ENCODE data around the gene CABLES2. TPM values are rescaled to one million over a fixed set of nuclear protein-coding genes. Genes with fewer than 3 reads are reported as not detected.

CABLES2 gene
- total and polyA plus RNA-seq, 2 of the 4 experiments (the other 2 are of a cell fraction): 1.4 to 5.1 TPM

DNA sequence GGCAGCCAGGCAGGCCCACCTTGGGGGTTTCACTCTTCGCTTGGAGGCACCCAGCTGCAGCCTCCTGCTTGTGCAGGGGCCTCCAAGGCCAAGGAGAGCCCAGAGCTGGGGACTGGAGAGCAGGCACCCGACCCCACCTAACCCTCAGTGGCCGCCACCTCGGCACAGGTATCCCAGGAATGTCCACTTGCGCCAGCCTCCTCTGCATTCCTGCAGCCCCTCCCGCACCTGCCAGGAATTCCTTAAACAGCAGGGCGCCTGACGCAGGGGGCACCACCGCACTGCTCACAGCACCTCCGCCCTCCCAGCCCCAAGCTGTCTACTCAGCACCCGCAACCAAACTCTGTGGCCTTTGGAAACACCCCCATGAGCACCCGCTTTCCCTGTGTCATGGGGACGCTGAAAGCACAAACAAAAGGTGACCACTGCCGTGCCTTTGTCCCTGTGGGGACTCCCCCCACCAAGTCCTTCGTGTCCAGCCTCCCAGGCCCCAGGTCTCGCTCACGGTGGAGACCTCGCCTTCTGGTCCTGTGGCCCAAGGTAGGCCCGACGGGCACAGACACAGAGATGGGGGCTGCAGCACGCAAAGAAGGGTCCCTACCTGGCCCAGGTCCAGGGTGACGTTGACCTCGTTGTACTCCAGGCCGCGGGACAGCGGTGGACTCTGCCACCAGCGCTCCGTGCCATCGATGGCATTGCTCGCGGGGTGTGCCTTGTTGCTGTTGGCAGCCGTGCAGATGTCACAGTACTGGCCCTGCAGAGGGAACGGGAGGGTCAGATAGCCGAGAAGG, 45.1 kb downstream of the CABLES2 start:
- TF ChIP-seq, protein P1, sequence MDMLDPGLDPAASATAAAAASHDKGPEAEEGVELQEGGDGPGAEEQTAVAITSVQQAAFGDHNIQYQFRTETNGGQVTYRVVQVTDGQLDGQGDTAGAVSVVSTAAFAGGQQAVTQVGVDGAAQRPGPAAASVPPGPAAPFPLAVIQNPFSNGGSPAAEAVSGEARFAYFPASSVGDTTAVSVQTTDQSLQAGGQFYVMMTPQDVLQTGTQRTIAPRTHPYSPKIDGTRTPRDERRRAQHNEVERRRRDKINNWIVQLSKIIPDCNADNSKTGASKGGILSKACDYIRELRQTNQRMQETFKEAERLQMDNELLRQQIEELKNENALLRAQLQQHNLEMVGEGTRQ (IDR thresholded peaks at IDR 0.05; ENCODE audit: low read depth, low read length): no peak
- no peak overlapping the region for H3K27ac ChIP-seq (ENCODE audit: insufficient read depth, low read length)
- dilution Hi-C loops (cut with HindIII; ENCODE audit: low sequenced_read_pairs, unreplicated experiment): no loop called here
- H3K9me1 ChIP-seq (ENCODE audit: insufficient read depth, low read length): no peaks in the 10 kb centered on the region
- peak overlapping the region; percentile 42 for H2AK9ac ChIP-seq (replicated peaks; ENCODE audit: low read depth, low read length, poor library complexity)
- H3K4me2 ChIP-seq (ENCODE audit: low read depth, low read length): no peak overlapping the region
- intact Hi-C loops (cut with micrococcal nuclease): no loop called here
- H3K9me3 ChIP-seq (ENCODE audit: control insufficient read depth, insufficient read depth, low read length): no peaks in the 10 kb centered on the region
- no peak overlapping the region for H3K23ac ChIP-seq (ENCODE audit: low read depth, low read length)
- H3K4me1 ChIP-seq (ENCODE audit: control insufficient read depth, insufficient read depth, low read length): peaks cover 13% of the 10 kb centered on the region
- H3K56ac ChIP-seq (ENCODE audit: extremely low read depth, insufficient read depth, low read length): no peak overlapping the region
- H3K4me3 ChIP-seq (ENCODE audit: insufficient read depth, low read depth, low read length): no peak overlapping the region
- H4K91ac ChIP-seq (ENCODE audit: insufficient read depth, low read depth, low read length): no peak overlapping the region
- WGBS, 2 experiments (ENCODE audit: extremely low coverage in 2 of 2, insufficient read length in 1 of 2): 81% methylated on average over 25 of the region's 34 CpGs; no CpG with 5 or more reads in 1 of the 2 experiments
- H2AK5ac ChIP-seq (ENCODE audit: low read depth, low read length): no peak overlapping the region
- H3K14ac ChIP-seq (replicated peaks; ENCODE audit: low read depth, low read length): no peak overlapping the region
- H3K79me1 ChIP-seq (ENCODE audit: low read depth in 1 of 2, low read length in 2 of 2): no peaks in the 10 kb centered on the region
- peak overlapping the region; percentile 43 for H2AFZ ChIP-seq (replicated peaks; ENCODE audit: low read length, poor library complexity)
- H3K36me3 ChIP-seq (ENCODE audit: control insufficient read depth, insufficient read depth, low read length): peaks cover 4% of the 10 kb centered on the region; the same call in 1 of the 2 replicates
- no peaks in the 10 kb centered on the region for H3K27me3 ChIP-seq (ENCODE audit: control insufficient read depth, insufficient read depth, low read length)
- no peak overlapping the region for H3K9ac ChIP-seq (ENCODE audit: low read depth, low read length)
- H3K18ac ChIP-seq (ENCODE audit: low read depth, low read length): no peak overlapping the region
- H4K5ac ChIP-seq (ENCODE audit: low read depth, low read length): no peak overlapping the region
- no peak overlapping the region for H2BK5ac ChIP-seq (ENCODE audit: low read depth, low read length, poor library complexity, severe bottlenecking)
- POLR2A ChIA-PET (ENCODE audit: unreplicated experiment): no interaction called here
- H2BK20ac ChIP-seq (ENCODE audit: low read depth, low read length): no peak overlapping the region
- in situ Hi-C loops (cut with MboI; ENCODE audit: low sequenced_read_pairs): no loop called here
- no peak overlapping the region for H2BK120ac ChIP-seq (ENCODE audit: low read depth, low read length)
- H4K20me1 ChIP-seq (ENCODE audit: insufficient read depth, low read length): peaks cover 13% of the 10 kb centered on the region; the same call in 1 of the 2 replicates
- BruUV-seq (replicated peaks): no TSS peak
- H3K4ac ChIP-seq (ENCODE audit: low read depth, low read length): no peak overlapping the region
- H2BK15ac ChIP-seq (ENCODE audit: low read depth, low read length): no peak overlapping the region
- ATAC-seq (ENCODE audit: low read depth) (no peak), DNase-seq (no peak)
- no peak overlapping the region for H4K8ac ChIP-seq (ENCODE audit: low read depth in 2 of 2, low read length in 2 of 2)
- CTCF ChIA-PET: no interaction called here

All from IMR-90 (cell line).